Measurements from ENCODE around the gene NAP1L4.
A peak's percentile ranks its signal among the peaks of the same experiment; 100 is the strongest.

The NAP1L4 gene

GRCh38 chr11:2992997-2993325 is 832 bp upstream of the NAP1L4 start:
- DNase-seq: no peak

GRCh38 chr11:2991452-2992233 is 486 bp downstream of the NAP1L4 start:
- peak; percentile 77 for DNase-seq

DNA sequence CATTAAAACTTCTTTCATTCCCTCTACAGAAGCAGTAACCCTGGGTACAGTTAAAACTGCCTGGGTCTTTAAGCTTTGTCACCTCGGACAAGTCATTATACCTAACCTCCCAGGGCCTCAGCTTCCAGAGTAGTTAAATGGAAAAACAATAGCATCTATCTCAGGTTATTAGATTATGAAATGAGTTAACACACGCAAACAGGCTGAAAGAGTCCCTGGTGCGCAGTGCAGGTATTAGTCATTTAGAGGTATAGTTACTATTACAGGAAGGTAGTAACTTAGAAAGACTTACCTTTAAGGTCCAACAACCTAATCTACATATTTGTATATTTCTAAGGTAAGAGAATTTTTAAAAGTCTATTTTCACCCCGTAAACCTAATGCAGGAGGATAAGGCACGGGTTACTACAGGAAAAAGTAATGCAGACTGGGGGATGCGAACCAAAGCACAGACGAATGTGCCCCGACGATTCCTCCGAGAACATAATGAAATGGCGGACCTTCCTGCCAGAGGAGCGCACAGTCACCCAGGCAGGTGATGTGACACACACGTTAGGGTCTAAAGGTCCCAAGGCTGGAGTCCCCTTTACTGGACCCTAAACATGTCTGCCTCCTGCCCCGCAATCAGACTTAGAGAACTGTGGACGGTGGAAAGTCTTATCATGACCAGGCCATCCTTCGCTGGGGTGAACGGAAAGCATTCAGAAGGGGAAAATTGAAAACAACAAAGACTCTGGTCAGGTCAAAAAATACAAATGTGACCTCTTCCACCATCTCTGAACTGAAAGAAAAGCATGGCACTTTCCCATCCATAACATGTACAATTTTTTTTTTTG is 1.3 kb downstream of the NAP1L4 start:
- DNase-seq: no peak

DNA sequence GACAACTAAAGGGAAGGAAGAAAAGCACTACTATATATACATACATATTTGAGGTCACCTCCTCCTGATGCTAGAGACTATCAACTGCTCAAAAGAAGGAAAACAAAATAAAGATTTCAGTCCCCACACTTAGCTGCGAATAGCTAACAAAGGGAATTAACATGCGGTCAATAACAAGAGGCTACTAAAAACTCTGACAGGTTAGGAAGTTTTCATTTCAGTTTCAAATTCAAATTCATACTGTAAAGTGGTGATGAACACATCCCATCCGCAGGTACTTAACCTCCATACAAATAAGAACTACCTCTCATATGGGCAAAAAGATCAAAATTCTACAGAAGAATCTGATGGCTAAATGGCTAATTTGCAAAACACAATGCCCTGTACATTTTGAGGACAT is 2.6 kb downstream of the NAP1L4 start:
- no peak for DNase-seq

GRCh38 chr11:2989006-2989405 is 3.1 kb downstream of the NAP1L4 start:
- no peak for DNase-seq

GRCh38 chr11:2987881-2988861 is 4.0 kb downstream of the NAP1L4 start:
- DNase-seq: no peak

DNA sequence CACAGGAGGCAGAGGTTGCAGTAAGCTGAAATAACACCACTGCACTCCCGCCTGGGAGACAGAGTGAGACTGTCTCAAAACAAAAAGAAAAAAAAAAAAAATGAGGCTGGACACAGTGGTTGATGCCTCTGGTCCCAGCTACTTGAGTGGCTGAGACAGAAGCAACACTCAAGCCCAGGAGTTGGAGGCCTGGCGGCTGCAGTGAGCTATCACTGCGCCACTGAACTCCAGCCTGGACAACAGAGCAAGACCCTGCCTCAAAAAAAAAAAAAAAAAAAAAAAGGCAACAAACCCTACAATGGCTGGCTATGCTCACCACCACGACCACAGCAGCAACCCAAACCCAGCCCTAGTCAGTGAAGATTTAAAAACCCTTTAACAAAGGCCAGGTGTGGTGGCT is 8.2 kb downstream of the NAP1L4 start:
- no peak for DNase-seq

GRCh38 chr11:2982214-2982613 is 9.9 kb downstream of the NAP1L4 start:
- DNase-seq: no peak

GRCh38 chr11:2981130-2981529 is 11.0 kb downstream of the NAP1L4 start:
- no peak for DNase-seq

GRCh38 chr11:2980168-2980840 is 11.8 kb downstream of the NAP1L4 start:
- DNase-seq: no peak

DNA sequence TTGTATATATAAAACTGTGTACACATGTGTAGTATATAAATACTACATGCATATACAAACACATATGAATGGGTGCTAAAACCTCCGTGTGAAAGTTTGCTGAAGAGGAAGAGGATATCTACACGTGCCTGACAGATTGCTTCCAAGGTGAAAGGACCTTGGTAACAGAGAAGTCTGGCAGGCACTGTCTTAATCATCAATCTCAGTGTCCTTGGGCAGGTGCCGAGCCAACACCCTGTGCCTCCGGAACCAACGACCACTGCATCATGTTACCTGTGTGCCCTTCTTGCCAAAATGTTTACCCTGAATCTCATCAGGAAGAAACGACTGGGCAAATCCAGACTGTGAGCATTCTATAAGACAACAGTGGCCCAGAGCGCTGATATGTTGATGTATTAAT is 15.0 kb downstream of the NAP1L4 start:
- no peak for DNase-seq

DNA sequence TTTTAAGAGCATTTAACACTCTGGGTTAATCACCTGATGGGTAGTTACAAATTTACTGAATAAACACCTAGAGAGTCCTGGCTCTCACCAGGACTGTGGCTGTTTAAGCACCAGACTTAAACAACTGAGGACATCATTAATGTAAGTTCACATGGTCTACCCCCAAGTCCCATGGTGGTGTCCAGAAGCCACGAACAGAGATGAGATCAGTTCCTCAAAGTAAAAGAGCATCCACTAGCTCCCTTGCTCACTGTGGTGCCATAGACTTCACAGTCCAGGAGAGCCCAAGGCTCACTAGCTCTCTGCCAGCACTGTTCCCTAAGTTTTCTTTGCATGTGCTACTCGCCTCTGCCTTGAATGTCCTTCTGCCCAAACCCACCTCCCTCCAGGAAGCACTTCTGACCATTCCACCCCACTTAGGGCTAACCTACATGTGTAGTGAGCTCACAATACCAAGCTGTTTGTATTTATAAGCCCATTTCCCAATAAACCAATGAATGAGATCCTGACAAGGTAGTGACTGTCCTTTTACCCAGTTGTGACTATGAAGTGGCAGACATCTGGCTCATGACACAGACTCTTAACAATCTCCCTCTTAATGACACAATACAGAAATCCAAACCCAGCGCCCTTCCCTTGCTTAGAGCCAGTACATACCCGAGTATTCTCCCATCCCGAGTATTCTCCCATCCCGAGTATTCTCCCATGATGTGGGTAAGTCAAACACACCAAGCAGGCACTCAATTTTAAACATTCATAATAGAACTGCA is 15.7 kb downstream of the NAP1L4 start:
- no peak for DNase-seq

DNA sequence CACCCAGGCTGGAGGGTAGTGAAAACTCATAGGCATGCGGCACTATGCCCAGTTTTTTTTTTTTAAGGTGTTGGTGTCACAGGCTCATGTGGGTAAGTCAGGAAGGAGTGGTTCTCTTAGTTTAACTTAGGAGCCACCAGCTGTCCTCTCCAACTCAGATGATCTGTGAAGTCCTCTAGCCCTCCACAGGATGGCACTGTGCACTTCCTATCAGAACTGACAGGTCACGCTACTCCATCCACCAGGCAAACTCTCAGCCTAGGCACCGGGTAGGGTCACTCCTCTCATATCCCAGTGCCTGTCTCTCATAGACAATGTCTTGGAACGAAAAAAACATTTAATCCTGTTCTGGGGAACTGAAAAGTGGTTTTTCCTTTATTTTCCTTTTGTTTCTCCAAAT is 16.5 kb downstream of the NAP1L4 start:
- peak; percentile 58 for DNase-seq

DNA sequence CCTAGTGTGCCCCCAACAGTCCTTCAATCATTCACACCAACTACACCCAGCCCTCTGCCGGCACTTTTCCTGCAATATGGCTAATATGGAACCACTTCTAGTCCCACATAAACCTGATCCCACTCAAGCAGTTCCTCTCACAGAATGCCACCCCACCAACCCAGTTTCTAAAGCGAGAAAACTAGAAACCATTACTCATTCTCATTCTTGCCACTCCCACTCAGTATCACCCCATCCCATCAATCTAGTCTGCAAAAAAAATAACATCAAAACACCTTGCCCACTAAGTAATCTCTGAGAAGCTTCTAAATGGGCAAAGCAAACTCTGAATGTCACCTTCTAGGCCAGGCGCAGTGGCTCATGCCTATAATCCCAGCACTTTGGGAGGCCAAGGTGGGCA is 17.9 kb downstream of the NAP1L4 start:
- no peak for DNase-seq

DNA sequence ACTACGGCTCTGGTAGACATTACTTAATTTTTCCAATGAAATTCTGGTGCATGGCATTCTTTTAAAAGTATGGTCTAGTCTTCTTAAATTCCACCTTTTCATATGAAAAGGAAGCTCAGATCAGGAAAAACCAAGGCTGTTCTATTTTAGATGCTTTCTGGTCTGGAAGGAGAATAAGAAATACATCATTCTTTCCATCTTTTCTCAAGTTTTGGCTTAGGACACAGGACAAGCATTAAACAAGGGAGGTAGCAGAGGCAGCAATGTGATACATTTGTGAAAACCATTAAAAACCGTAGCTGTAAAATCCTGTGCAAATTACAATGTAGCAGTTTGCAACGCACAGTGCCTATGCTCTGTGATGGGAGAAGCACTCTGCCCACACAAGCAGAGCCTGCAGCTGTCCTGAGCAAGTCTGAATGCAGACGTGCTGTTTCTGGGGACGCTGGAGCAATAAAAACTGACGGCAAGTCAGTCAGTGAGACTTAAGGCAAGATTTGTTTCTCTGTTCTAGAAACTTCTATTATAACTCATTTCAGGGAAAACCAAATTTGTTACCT is 23.7 kb downstream of the NAP1L4 start:
- DNase-seq: no peak

- DNase-seq: no peak
These were observed 27.3 kb downstream of the NAP1L4 start for GRCh38 chr11:2964782-2965181.

DNA sequence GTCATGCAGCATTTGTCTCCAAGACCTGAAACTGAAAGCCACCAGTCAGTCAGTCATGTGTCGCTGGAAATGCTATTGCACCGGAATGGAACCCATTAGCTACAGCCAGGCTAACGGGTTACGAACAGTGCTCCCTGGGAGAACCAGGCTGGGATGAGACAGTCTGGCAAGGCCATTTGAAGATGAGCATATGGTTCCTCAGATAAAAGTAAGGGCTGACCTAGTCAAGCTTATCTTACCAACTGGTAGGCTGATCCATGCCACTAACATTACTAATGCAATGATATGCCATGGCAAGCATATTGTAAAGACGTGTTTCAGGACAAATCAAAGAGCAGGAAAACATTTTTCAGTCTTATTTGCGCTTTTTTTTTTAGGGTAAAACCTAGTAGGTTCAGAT is 28.4 kb downstream of the NAP1L4 start:
- peak; percentile 23 for DNase-seq

GRCh38 chr11:2963112-2963754 is 28.9 kb downstream of the NAP1L4 start:
- no peak for DNase-seq

DNA sequence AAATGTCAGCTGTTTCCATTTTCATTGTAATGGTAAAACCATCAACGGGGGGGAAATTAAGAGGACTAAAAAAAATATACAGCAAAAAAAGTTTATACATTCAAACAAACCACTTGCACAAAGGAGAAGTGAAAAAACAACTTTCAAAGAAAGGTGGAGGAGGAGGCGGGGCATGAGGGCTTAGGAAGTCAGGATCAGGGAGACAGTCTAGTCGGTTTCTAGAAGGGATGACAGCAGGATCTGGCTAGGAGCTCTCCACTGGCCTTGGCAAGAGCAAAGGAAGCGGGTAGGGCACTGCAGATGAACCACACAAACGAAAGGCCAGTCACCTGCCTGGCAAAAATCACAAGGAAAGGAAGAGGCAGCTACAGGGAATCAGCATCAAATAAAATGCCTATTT is 31.0 kb downstream of the NAP1L4 start:
- no peak for DNase-seq

- DNase-seq: no peak
These were observed 32.0 kb downstream of the NAP1L4 start for GRCh38 chr11:2960139-2960538.

- peak; percentile 26 for DNase-seq
These were observed 33.9 kb downstream of the NAP1L4 start for GRCh38 chr11:2958251-2958650.

All from suppressor macrophage treated with lipopolysaccharide for 4 hours (primary cell).